ENCODE results near the gene SKAP2. TPM values are rescaled to one million over a fixed set of nuclear protein-coding genes. Genes with fewer than 3 reads are reported as not detected.

Gene SKAP2
- polyA plus RNA-seq, 2 donors, result 6.4 to 8.1 TPM

DNA sequence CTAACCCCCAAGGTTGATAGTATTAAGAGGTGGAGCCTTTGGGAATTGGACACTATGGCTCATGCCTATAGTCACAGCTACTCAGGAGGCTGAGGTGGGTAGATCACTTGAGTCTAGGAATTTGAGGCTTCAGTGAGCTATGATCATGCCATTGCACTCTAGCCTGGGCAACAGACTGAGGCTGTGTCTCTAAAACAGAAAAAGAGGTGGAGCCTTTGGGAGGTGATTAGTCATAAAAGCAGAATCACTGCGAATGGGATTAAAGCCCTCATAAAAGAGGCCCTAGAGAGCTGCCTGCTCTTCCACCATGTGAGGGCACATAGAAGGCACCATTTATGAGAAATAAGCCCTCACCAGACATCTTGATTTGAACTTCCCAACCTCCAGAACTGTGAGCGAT, 81.9 kb downstream of the SKAP2 start:
- H3K9me3 ChIP-seq (ENCODE audit: control insufficient read depth in 2 of 2, insufficient read depth in 1 of 2, low read depth in 1 of 2, low read length in 1 of 2), result no peaks in the 10 kb centered on the region
- no peak overlapping the region for H3K4me3 ChIP-seq (ENCODE audit: low read depth in 1 of 2, low read length in 2 of 2)
- H3K36me3 ChIP-seq (ENCODE audit: control insufficient read depth in 2 of 2, insufficient read depth in 2 of 2, low read length in 1 of 2), result no peaks in the 10 kb centered on the region
- no peaks in the 10 kb centered on the region for H3K27me3 ChIP-seq (ENCODE audit: control insufficient read depth in 1 of 2, insufficient read depth in 2 of 2, low read length in 2 of 2)
- 80 to 87% methylated on average over 2 of the region's 2 CpGs for WGBS, 2 donors
- H3K27ac ChIP-seq (ENCODE audit: low read depth in 2 of 2, low read length in 1 of 2), result no peak overlapping the region
- no peaks in the 10 kb centered on the region for H3K4me1 ChIP-seq (ENCODE audit: control insufficient read depth in 2 of 2, insufficient read depth in 2 of 2, low read length in 1 of 2)

DNA sequence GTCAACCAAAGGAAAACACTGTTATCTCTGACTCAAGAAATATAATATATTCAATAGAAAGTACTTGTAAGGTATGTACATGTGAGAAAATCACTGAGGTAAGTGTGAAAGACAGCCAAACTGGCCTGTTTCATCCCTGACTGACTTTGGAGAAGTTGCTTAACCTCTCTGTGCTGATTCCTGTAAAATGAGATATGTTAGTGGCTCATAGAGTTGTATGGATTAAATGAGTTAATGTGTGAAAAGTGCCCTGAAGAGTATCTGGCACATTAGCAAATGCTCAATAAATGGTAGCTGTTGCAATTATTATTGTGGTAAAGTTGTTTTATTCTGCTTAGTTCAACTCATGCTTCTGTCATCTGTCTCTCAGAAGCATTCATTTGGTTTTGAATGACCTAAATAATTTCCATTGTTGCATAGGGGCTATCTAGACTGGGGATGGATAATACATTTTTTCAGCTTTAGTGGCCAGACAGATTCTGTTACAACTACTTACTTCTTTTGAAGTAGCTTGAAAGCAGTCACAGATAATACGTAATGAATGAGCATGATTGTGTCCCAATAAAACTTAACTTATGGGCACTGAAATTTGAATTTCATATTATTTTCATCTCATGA, 84.3 kb downstream of the SKAP2 start:
- 91 to 93% methylated on average over 1 of the region's 1 CpG for WGBS, 2 donors
- Histone ChIP-seq H3K27me3 (ENCODE audit: control insufficient read depth in 1 of 2, insufficient read depth in 2 of 2, low read length in 2 of 2) (no peaks in the 10 kb centered on the region), H3K36me3 (ENCODE audit: control insufficient read depth in 2 of 2, insufficient read depth in 2 of 2, low read length in 1 of 2) (no peaks in the 10 kb centered on the region), H3K4me1 (ENCODE audit: control insufficient read depth in 2 of 2, insufficient read depth in 2 of 2, low read length in 1 of 2) (no peaks in the 10 kb centered on the region), H3K4me3 (ENCODE audit: low read depth in 1 of 2, low read length in 2 of 2) (no peak overlapping the region), H3K9me3 (ENCODE audit: control insufficient read depth in 2 of 2, insufficient read depth in 1 of 2, low read depth in 1 of 2, low read length in 1 of 2) (no peaks in the 10 kb centered on the region), H3K27ac (ENCODE audit: low read depth in 2 of 2, low read length in 1 of 2) (no peak overlapping the region)

DNA sequence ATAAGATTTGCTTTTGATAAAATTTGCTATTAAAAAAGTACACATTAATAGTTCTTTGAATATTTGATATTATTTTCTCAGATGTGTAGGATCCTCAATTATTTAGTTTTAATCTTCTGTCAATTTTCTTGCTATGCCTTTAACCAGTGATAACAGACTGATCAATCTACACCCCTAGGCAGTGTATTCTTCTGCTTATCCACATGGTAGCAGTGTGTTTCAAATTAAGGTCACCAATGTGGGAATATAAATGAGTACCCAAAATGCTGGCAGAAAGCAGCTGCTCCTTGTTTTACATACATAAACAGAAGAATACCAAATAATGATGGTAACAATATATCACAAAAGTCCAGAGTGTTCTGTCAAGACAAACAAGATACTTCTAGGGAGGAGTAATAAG, 87.0 kb downstream of the SKAP2 start:
- Histone ChIP-seq H3K4me1 (ENCODE audit: control insufficient read depth in 2 of 2, insufficient read depth in 2 of 2, low read length in 1 of 2) (no peaks in the 10 kb centered on the region), H3K9me3 (ENCODE audit: control insufficient read depth in 2 of 2, insufficient read depth in 1 of 2, low read depth in 1 of 2, low read length in 1 of 2) (no peaks in the 10 kb centered on the region), H3K27ac (ENCODE audit: low read depth in 2 of 2, low read length in 1 of 2) (no peak overlapping the region), H3K4me3 (ENCODE audit: low read depth in 1 of 2, low read length in 2 of 2) (no peak overlapping the region), H3K27me3 (ENCODE audit: control insufficient read depth in 1 of 2, insufficient read depth in 2 of 2, low read length in 2 of 2) (no peaks in the 10 kb centered on the region), H3K36me3 (ENCODE audit: control insufficient read depth in 2 of 2, insufficient read depth in 2 of 2, low read length in 1 of 2) (no peaks in the 10 kb centered on the region)

DNA sequence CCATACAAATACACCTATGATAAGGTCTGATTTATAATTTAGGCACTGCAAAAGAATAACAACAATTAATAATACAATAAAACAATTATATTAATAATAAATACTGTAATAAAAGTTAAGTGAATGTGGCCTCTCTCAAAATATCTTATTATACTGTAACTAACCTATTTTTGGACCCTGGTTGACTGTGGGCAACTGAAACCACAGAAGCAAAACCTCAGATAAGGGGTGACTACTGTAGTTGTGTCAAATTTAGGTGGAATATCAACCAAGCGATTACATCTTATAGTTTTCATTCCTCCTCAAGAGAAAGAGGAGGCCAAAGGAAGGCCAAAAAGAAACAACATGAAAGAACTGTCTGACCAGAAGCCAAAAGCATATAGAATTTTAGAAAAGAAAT, 103.9 kb downstream of the SKAP2 start:
- Histone ChIP-seq H3K9me3 (ENCODE audit: control insufficient read depth in 2 of 2, insufficient read depth in 1 of 2, low read depth in 1 of 2, low read length in 1 of 2) (no peaks in the 10 kb centered on the region), H3K36me3 (ENCODE audit: control insufficient read depth in 2 of 2, insufficient read depth in 2 of 2, low read length in 1 of 2) (no peaks in the 10 kb centered on the region), H3K27ac (ENCODE audit: low read depth in 2 of 2, low read length in 1 of 2) (no peak overlapping the region), H3K27me3 (ENCODE audit: control insufficient read depth in 1 of 2, insufficient read depth in 2 of 2, low read length in 2 of 2) (no peaks in the 10 kb centered on the region), H3K4me3 (ENCODE audit: low read depth in 1 of 2, low read length in 2 of 2) (no peak overlapping the region), H3K4me1 (ENCODE audit: control insufficient read depth in 2 of 2, insufficient read depth in 2 of 2, low read length in 1 of 2) (no peaks in the 10 kb centered on the region)
- WGBS, 2 donors, result 81 to 88% methylated on average over 1 of the region's 1 CpG

DNA sequence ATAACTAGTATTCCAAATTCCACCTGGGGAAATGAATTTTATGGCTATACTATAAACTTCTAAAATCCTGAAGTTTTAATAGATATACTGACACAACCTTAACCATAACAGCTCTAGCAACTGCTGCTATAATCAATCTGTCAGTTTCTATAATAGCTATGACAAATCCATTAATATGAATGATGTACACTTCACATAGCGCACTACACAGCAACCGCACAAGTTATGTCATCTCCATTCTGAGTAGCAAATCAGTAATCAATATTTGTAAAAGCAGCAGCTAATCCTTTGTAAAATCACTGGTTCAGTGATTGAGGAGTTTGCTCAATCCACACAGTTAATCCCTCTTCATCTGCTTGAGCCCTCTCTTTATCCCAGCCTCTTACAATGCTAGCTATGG, 105.3 kb downstream of the SKAP2 start:
- Histone ChIP-seq H3K27me3 (ENCODE audit: control insufficient read depth in 1 of 2, insufficient read depth in 2 of 2, low read length in 2 of 2) (no peaks in the 10 kb centered on the region), H3K9me3 (ENCODE audit: control insufficient read depth in 2 of 2, insufficient read depth in 1 of 2, low read depth in 1 of 2, low read length in 1 of 2) (no peaks in the 10 kb centered on the region), H3K4me3 (ENCODE audit: low read depth in 1 of 2, low read length in 2 of 2) (no peak overlapping the region), H3K27ac (ENCODE audit: low read depth in 2 of 2, low read length in 1 of 2) (no peak overlapping the region), H3K4me1 (ENCODE audit: control insufficient read depth in 2 of 2, insufficient read depth in 2 of 2, low read length in 1 of 2) (no peaks in the 10 kb centered on the region), H3K36me3 (ENCODE audit: control insufficient read depth in 2 of 2, insufficient read depth in 2 of 2, low read length in 1 of 2) (no peaks in the 10 kb centered on the region)
- WGBS, 2 donors, result 72 to 77% methylated on average over 2 of the region's 2 CpGs

DNA sequence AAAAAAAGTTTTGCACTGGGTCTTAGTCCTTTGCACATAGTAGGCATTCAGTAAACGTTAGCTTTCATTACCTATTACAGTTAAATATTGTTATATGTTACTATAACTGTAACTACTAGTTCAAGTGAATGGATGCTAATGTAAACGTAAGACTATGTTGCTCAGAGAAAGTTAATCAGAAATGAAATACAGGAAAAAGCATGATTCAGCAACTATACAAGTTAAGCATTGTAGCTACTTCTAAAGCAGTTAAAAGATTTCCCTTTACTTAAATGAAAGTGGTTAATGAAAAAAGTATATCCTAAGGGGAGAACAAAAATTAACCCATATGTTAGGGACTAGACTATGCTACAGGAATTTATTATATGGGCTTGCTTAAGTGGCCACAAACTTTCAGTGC, 121.2 kb downstream of the SKAP2 start:
- no peaks in the 10 kb centered on the region for H3K36me3 ChIP-seq (ENCODE audit: control insufficient read depth in 2 of 2, insufficient read depth in 2 of 2, low read length in 1 of 2)
- WGBS, 2 donors, result 64 to 67% methylated on average over 2 of the region's 2 CpGs
- H3K4me3 ChIP-seq (ENCODE audit: low read depth in 1 of 2, low read length in 2 of 2), result no peak overlapping the region
- H3K27me3 ChIP-seq (ENCODE audit: control insufficient read depth in 1 of 2, insufficient read depth in 2 of 2, low read length in 2 of 2), result no peaks in the 10 kb centered on the region
- no peaks in the 10 kb centered on the region for H3K4me1 ChIP-seq (ENCODE audit: control insufficient read depth in 2 of 2, insufficient read depth in 2 of 2, low read length in 1 of 2)
- no peaks in the 10 kb centered on the region for H3K9me3 ChIP-seq (ENCODE audit: control insufficient read depth in 2 of 2, insufficient read depth in 1 of 2, low read depth in 1 of 2, low read length in 1 of 2)
- no peak overlapping the region for H3K27ac ChIP-seq (ENCODE audit: low read depth in 2 of 2, low read length in 1 of 2)

DNA sequence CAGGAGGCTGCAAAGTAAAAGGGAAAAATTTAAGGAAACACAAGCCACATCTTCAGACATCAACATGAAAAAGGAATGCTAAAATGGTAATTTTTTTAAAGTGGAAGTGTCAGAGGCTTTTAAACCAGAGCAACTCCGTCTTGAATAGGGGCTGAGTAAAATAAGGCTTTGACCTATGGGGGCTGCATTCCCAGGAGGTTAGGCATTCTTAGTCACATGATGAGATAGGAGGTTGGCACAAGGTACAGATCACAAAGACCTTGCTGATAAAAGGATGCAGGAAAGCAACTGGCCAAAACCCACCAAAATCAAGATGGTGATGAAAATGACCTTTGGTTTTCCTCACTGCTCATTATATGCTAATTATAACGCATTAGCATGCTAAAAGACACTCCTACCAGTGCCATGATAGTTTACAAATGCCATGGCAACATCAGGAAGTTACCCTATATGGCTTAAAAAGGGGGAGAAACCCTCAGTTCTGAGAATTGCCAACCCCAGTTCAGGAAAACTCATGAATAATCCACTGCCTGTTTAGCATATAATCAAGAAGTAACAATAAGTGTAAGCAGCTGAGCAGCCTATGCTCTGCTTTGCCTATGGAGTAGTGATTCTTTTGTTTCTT, 128.3 kb downstream of the SKAP2 start:
- no peaks in the 10 kb centered on the region for H3K27me3 ChIP-seq (ENCODE audit: control insufficient read depth in 1 of 2, insufficient read depth in 2 of 2, low read length in 2 of 2)
- no peaks in the 10 kb centered on the region for H3K4me1 ChIP-seq (ENCODE audit: control insufficient read depth in 2 of 2, insufficient read depth in 2 of 2, low read length in 1 of 2)
- no peak overlapping the region for H3K27ac ChIP-seq (ENCODE audit: low read depth in 2 of 2, low read length in 1 of 2)
- no peaks in the 10 kb centered on the region for H3K36me3 ChIP-seq (ENCODE audit: control insufficient read depth in 2 of 2, insufficient read depth in 2 of 2, low read length in 1 of 2)
- no peaks in the 10 kb centered on the region for H3K9me3 ChIP-seq (ENCODE audit: control insufficient read depth in 2 of 2, insufficient read depth in 1 of 2, low read depth in 1 of 2, low read length in 1 of 2)
- no peak overlapping the region for H3K4me3 ChIP-seq (ENCODE audit: low read depth in 1 of 2, low read length in 2 of 2)
- WGBS, 2 donors, result 75 to 76% methylated on average over 2 of the region's 2 CpGs

DNA sequence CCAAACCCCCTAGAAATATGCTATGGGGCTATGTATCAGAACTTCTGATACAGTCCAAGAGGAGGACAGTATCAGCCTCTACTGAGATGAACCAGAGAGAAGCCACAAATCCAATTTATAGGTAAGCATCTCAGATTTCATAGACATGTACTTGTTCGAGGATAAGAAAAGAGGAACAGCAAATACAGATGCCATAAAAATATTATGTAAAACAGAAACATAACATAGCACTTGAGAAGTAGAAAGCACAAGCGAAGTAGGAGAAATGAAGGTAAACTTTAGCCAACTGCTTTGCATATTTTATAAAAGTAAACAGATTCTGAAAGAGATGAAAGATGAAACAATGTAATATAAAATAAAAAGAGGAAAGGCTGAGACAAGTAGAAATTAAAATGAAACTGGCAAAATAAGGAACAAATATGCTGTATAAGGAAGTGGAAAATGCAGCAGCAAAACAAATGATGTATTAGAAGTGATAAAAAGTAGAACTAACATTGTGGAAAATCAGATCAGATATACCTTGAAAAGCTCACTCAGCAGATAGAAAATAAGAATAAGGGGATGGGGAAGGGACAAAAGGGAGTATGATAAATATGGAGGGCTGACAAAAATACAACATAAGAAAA, 135.1 kb downstream of the SKAP2 start:
- no peaks in the 10 kb centered on the region for H3K36me3 ChIP-seq (ENCODE audit: control insufficient read depth in 2 of 2, insufficient read depth in 2 of 2, low read length in 1 of 2)
- H3K9me3 ChIP-seq (ENCODE audit: control insufficient read depth in 2 of 2, insufficient read depth in 1 of 2, low read depth in 1 of 2, low read length in 1 of 2), result no peaks in the 10 kb centered on the region
- H3K27me3 ChIP-seq (ENCODE audit: control insufficient read depth in 1 of 2, insufficient read depth in 2 of 2, low read length in 2 of 2), result no peaks in the 10 kb centered on the region
- H3K27ac ChIP-seq (ENCODE audit: low read depth in 2 of 2, low read length in 1 of 2), result no peak overlapping the region
- 86 to 87% methylated on average over 2 of the region's 2 CpGs for WGBS, 2 donors
- no peaks in the 10 kb centered on the region for H3K4me1 ChIP-seq (ENCODE audit: control insufficient read depth in 2 of 2, insufficient read depth in 2 of 2, low read length in 1 of 2)
- H3K4me3 ChIP-seq (ENCODE audit: low read depth in 1 of 2, low read length in 2 of 2), result no peak overlapping the region

DNA sequence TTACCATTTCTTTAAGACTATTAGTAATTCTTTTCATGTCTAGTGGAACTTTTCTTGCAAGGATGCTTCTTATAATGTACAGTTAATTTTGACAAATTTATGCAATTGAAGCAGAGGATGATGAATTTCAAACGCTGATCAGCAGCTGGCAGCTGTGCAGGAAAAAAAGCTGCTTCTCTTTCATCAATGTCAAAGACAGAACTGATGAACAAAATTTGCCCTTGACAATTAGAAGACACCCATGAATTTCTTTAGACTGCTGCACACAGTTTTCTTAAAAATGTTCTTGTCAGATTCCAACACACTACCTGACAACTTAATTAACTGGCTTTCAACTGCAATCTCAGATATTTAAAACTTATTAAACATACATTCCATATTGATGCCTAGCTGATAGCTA, 138.3 kb downstream of the SKAP2 start:
- WGBS, 2 donors, result 44 to 45% methylated on average over 1 of the region's 1 CpG

DNA sequence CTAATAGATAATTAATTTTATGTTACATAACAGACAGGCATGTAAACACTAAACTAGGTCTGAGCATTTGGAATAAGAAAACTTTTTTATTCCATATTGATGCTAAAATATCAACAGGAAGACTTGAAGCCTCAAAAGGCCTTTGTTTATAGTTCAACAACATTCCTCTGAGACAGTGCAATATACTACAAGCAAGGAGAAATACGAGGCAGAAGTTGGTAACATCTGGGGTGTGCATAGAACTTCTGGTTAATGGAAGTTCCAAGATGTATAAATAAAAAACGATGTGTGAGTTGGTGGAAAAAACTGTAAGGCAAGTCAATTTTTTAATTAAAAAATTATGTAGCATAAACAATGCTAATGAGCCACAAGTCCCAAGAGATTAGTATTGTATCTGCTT, 139.6 kb downstream of the SKAP2 start:
- 42 to 46% methylated on average over 2 of the region's 2 CpGs for WGBS, 2 donors
- no peaks in the 10 kb centered on the region for H3K36me3 ChIP-seq (ENCODE audit: control insufficient read depth in 2 of 2, insufficient read depth in 2 of 2, low read length in 1 of 2)
- no peaks in the 10 kb centered on the region for H3K4me1 ChIP-seq (ENCODE audit: control insufficient read depth in 2 of 2, insufficient read depth in 2 of 2, low read length in 1 of 2)
- H3K27ac ChIP-seq (ENCODE audit: low read depth in 2 of 2, low read length in 1 of 2), result no peak overlapping the region
- no peaks in the 10 kb centered on the region for H3K9me3 ChIP-seq (ENCODE audit: control insufficient read depth in 2 of 2, insufficient read depth in 1 of 2, low read depth in 1 of 2, low read length in 1 of 2)
- no peaks in the 10 kb centered on the region for H3K27me3 ChIP-seq (ENCODE audit: control insufficient read depth in 1 of 2, insufficient read depth in 2 of 2, low read length in 2 of 2)
- H3K4me3 ChIP-seq (ENCODE audit: low read depth in 1 of 2, low read length in 2 of 2), result no peak overlapping the region

More for the DNA sequence above, 138.3 kb downstream of the SKAP2 start:
- no peaks in the 10 kb centered on the region for H3K4me1 ChIP-seq (ENCODE audit: control insufficient read depth in 2 of 2, insufficient read depth in 2 of 2, low read length in 1 of 2)
- H3K36me3 ChIP-seq (ENCODE audit: control insufficient read depth in 2 of 2, insufficient read depth in 2 of 2, low read length in 1 of 2), result no peaks in the 10 kb centered on the region
- no peak overlapping the region for H3K4me3 ChIP-seq (ENCODE audit: low read depth in 1 of 2, low read length in 2 of 2)
- H3K27me3 ChIP-seq (ENCODE audit: control insufficient read depth in 1 of 2, insufficient read depth in 2 of 2, low read length in 2 of 2), result no peaks in the 10 kb centered on the region
- H3K9me3 ChIP-seq (ENCODE audit: control insufficient read depth in 2 of 2, insufficient read depth in 1 of 2, low read depth in 1 of 2, low read length in 1 of 2), result no peaks in the 10 kb centered on the region
- H3K27ac ChIP-seq (ENCODE audit: low read depth in 2 of 2, low read length in 1 of 2), result no peak overlapping the region

Data from esophagus (tissue), 2 donors.